HG03571 (cell line): Measurements from ENCODE around the gene HAPLN3.

ENCODE experiments used
- ATAC-seq: cut with Tn5 transposase; IDR thresholded peaks from one replicate; pipeline ENCODE4 v1.9.1; 2021; ENCODE audit not compliant: unreplicated experiment

The HAPLN3 gene

GRCh38 chr15:88912500-88912921 lies 17.2 kb upstream of the HAPLN3 start:
- no peak for ATAC-seq

GRCh38 chr15:88911766-88912118 lies 16.4 kb upstream of the HAPLN3 start:
- ATAC-seq: no peak

GRCh38 chr15:88909956-88910831 lies 14.8 kb upstream of the HAPLN3 start:
- ATAC-seq: no peak

- no peak for ATAC-seq
These were observed 13.6 kb upstream of the HAPLN3 start for GRCh38 chr15:88908697-88909621.

GRCh38 chr15:88908123-88908522 lies 12.8 kb upstream of the HAPLN3 start:
- no peak for ATAC-seq

GRCh38 chr15:88907111-88907510 lies 11.8 kb upstream of the HAPLN3 start:
- no peak for ATAC-seq

- no peak for ATAC-seq
These were observed 11.2 kb upstream of the HAPLN3 start for GRCh38 chr15:88906551-88906950.

GRCh38 chr15:88906130-88906529 lies 10.8 kb upstream of the HAPLN3 start:
- no peak for ATAC-seq

GRCh38 chr15:88905576-88905975 lies 10.2 kb upstream of the HAPLN3 start:
- ATAC-seq: no peak

- ATAC-seq: peak; percentile 67
These were observed 9.4 kb upstream of the HAPLN3 start for GRCh38 chr15:88904624-88905327.

GRCh38 chr15:88904257-88904623 lies 8.9 kb upstream of the HAPLN3 start:
- no peak for ATAC-seq

- no peak for ATAC-seq
These were observed 7.5 kb upstream of the HAPLN3 start for GRCh38 chr15:88902846-88903245.

- ATAC-seq: no peak
These were observed 7.0 kb upstream of the HAPLN3 start for GRCh38 chr15:88902221-88902835.

GRCh38 chr15:88901508-88902220 lies 6.3 kb upstream of the HAPLN3 start:
- ATAC-seq: no peak

GRCh38 chr15:88900982-88901418 lies 5.7 kb upstream of the HAPLN3 start:
- ATAC-seq: no peak

GRCh38 chr15:88900309-88900981 lies 5.1 kb upstream of the HAPLN3 start:
- ATAC-seq: no peak

- ATAC-seq: no peak
These were observed 3.9 kb upstream of the HAPLN3 start for GRCh38 chr15:88899251-88899650.

- no peak for ATAC-seq
These were observed 3.4 kb upstream of the HAPLN3 start for GRCh38 chr15:88898736-88899135.

GRCh38 chr15:88897456-88898194 lies 2.3 kb upstream of the HAPLN3 start:
- peak; percentile 97 for ATAC-seq
